H1 (cell line): ENCODE data around the gene IGF1.

Experiments
- CREB1 ChIP-seq: IDR thresholded peaks from 2 replicates; pipeline ENCODE4 v1.6.1; 2012; ENCODE audit warnings: inconsistent platforms
- EGR1 ChIP-seq: IDR thresholded peaks from 2 replicates; pipeline ENCODE4 v1.6.1; 2011; ENCODE audit warnings: low read depth, low read length, borderline replicate concordance
- EP300 ChIP-seq, 2 experiments: IDR thresholded peaks; 1 replicate in 1 of 2; 2 replicates in 1 of 2; pipeline ENCODE4 v1.6.1; 2011 to 2012; ENCODE audit warnings: low read depth in 2 of 2, low read length in 2 of 2, mild to moderate bottlenecking in 2 of 2, borderline replicate concordance in 1 of 2, inconsistent platforms in 1 of 2, moderate library complexity in 1 of 2
- GABPA ChIP-seq: IDR thresholded peaks from 2 replicates; pipeline ENCODE4 v1.6.1; 2011; ENCODE audit warnings: mild to moderate bottlenecking, low read length, moderate library complexity, borderline replicate concordance; ENCODE audit not compliant: insufficient read depth
- POLR2A ChIP-seq, 2 experiments: IDR thresholded peaks; 1 replicate in 1 of 2; 2 replicates in 1 of 2; pipeline ENCODE4 v1.6.1; 2011; ENCODE audit warnings: low read depth in 2 of 2, low read length in 2 of 2, mild to moderate bottlenecking in 2 of 2; ENCODE audit errors: control extremely low read depth in 1 of 2
- POLR2AphosphoS5 ChIP-seq: IDR thresholded peaks from 2 replicates; pipeline ENCODE4 v1.6.1; 2011; ENCODE audit warnings: low read depth, low read length
- SP1 ChIP-seq: IDR thresholded peaks from 2 replicates; pipeline ENCODE4 v1.6.1; 2011; ENCODE audit warnings: low read depth, low read length
- SP2 ChIP-seq: IDR thresholded peaks from 2 replicates; pipeline ENCODE4 v1.6.1; 2012; ENCODE audit warnings: mild to moderate bottlenecking, low read length, inconsistent platforms
- SRF ChIP-seq: IDR thresholded peaks from 2 replicates; pipeline ENCODE4 v1.6.1; 2011; ENCODE audit warnings: mild to moderate bottlenecking, low read depth, low read length, moderate library complexity
- TAF1 ChIP-seq: IDR thresholded peaks from 2 replicates; pipeline ENCODE4 v1.6.1; 2011; ENCODE audit warnings: mild to moderate bottlenecking, low read depth, low read length
- TF ChIP-seq, protein P1 (sequence below), 3 experiments: IDR thresholded peaks; 1 replicate in 2 of 3; 2 replicates in 1 of 3; pipeline versions ENCODE4 v1.5.1 to v1.6.1; 2011; ENCODE audit warnings: low read length in 3 of 3, mild to moderate bottlenecking in 3 of 3, inconsistent platforms in 2 of 3, low read depth in 1 of 3, moderate library complexity in 1 of 3; ENCODE audit not compliant: insufficient read depth in 1 of 3; ENCODE audit errors: control extremely low read depth in 1 of 3

DNA sequence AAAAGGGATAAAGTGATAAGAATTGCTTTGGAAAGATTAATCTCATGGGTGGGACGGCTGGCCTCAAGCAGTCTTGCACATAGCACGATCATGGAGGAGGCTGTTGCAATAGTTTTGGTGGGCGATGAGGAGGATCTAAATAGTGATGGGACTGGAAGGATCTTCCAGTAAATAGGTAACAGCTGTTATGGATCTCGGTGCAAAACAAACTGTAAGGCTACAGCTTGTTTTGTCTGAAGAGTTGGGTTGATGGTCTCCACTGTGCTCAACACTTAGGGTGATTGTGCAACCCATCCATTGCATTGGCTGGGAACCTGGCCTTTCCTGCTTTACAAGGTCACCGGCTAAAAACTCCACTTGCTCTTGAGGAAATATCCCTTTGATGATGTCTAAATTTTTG, 21.0 kb downstream of the IGF1 start:
- TF ChIP-seq TAF1 = no peak
- TF ChIP-seq SP2 = no peak
- TF ChIP-seq EP300 (IDR thresholded peaks at IDR 0.05; ENCODE audit: borderline replicate concordance in 1 of 2, low read depth in 2 of 2, low read length in 2 of 2) = no peak
- no peak for TF ChIP-seq POLR2AphosphoS5
- no peak for TF ChIP-seq SP1
- TF ChIP-seq, protein P1, sequence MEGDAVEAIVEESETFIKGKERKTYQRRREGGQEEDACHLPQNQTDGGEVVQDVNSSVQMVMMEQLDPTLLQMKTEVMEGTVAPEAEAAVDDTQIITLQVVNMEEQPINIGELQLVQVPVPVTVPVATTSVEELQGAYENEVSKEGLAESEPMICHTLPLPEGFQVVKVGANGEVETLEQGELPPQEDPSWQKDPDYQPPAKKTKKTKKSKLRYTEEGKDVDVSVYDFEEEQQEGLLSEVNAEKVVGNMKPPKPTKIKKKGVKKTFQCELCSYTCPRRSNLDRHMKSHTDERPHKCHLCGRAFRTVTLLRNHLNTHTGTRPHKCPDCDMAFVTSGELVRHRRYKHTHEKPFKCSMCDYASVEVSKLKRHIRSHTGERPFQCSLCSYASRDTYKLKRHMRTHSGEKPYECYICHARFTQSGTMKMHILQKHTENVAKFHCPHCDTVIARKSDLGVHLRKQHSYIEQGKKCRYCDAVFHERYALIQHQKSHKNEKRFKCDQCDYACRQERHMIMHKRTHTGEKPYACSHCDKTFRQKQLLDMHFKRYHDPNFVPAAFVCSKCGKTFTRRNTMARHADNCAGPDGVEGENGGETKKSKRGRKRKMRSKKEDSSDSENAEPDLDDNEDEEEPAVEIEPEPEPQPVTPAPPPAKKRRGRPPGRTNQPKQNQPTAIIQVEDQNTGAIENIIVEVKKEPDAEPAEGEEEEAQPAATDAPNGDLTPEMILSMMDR (IDR thresholded peaks at IDR 0.05; ENCODE audit: control extremely low read depth in 1 of 3, insufficient read depth in 1 of 3, low read depth in 1 of 3, low read length in 3 of 3) = no peak
- no peak for TF ChIP-seq EGR1
- TF ChIP-seq GABPA = no peak
- TF ChIP-seq SRF = no peak
- TF ChIP-seq CREB1 = no peak
- TF ChIP-seq POLR2A (IDR thresholded peaks at IDR 0.05; ENCODE audit: control extremely low read depth in 1 of 2, low read depth in 2 of 2, low read length in 2 of 2) = no peak
